Gastrocnemius medialis (tissue), 4 donors: ENCODE results near the gene NOL4L. TPM values are rescaled to one million over a fixed set of nuclear protein-coding genes. Genes with fewer than 3 reads are reported as not detected.
"Not testable (repeated sequence)": the region's sequence is repeated elsewhere in the genome, so short reads cannot be mapped to it uniquely, and the experiment has no call there.

Experiments used
- ATAC-seq, 2 donors: fragments of 150-250 bp; one replicate each; pipeline ENCODE4 v1.9.1; 2016
- DNase-seq, 2 donors: peaks; one replicate each; pipeline ENCODE4 v3.0.0-alpha.2; 2019
- H3K27ac ChIP-seq, 4 donors: fragments of 200-600 bp; sonication (generic); 1 replicate in 1 of 4; 2 replicates in 3 of 4; pipeline ENCODE4 v1.5.1; 2016 to 2018; ENCODE audit warnings: mild to moderate bottlenecking in 2 of 4, moderate library complexity in 1 of 4
- H3K27me3 ChIP-seq, 3 donors: fragments of 200-600 bp; sonication (generic) in 2 of 3; 1 replicate in 1 of 3; 2 replicates in 2 of 3; pipeline versions ENCODE4 v1.5.1 to v1.6.0; 2016 to 2019; ENCODE audit warnings: mild to moderate bottlenecking in 1 of 3, moderate library complexity in 1 of 3
- H3K36me3 ChIP-seq, 2 donors: fragments of 200-600 bp; sonication (generic) in 1 of 2; one replicate each; pipeline ENCODE4 v1.5.1; 2017 to 2018
- H3K4me1 ChIP-seq, 2 donors: fragments of 200-600 bp; sonication (generic) in 1 of 2; one replicate each; pipeline ENCODE4 v1.5.1; 2016 to 2017; ENCODE audit warnings: mild to moderate bottlenecking in 2 of 2
- H3K4me3 ChIP-seq, 4 donors: fragments of 200-600 bp; sonication (generic) in 3 of 4; 1 replicate in 1 of 4; 2 replicates in 3 of 4; pipeline ENCODE4 v1.5.1; 2016 to 2019; ENCODE audit warnings: mild to moderate bottlenecking in 2 of 4
- H3K9me3 ChIP-seq, 3 donors: fragments of 200-600 bp; sonication (generic) in 2 of 3; 1 replicate in 1 of 3; 2 replicates in 2 of 3; pipeline ENCODE4 v1.5.1; 2016 to 2019
- CTCF ChIP-seq, 5 experiments: fragments of 450-650 bp in 3 of 5; fragments of 200-600 bp in 2 of 5; sonication (generic) in 2 of 5; IDR thresholded peaks in 4 of 5; conservative IDR thresholded peaks in 1 of 5; 1 replicate in 4 of 5; 2 replicates in 1 of 5; pipeline ENCODE4 v1.5.1; 2016 to 2019; ENCODE audit warnings: antibody characterized with exemption in 5 of 5, mild to moderate bottlenecking in 3 of 5, moderate library complexity in 3 of 5
- POLR2A ChIP-seq, 2 donors: fragments of 450-650 bp; IDR thresholded peaks; one replicate each; pipeline ENCODE4 v1.6.1; 2017; ENCODE audit warnings: antibody characterized with exemption in 2 of 2, mild to moderate bottlenecking in 2 of 2, moderate library complexity in 2 of 2
- in situ Hi-C, 4 donors: fragments of 200-750 bp; cut with MboI; loops; one replicate each; pipeline versions ENCODE4 v1.15.0 to v1.8.0; 2017; ENCODE audit warnings: low sequenced_read_pairs in 4 of 4
- intact Hi-C: fragments of 100-400 bp; cut with DNase I; formaldehyde crosslinking; loops from one replicate; pipeline ENCODE4 v1.15.1; 2023; ENCODE audit warnings: low total_unique reads
- total RNA-seq, 4 donors: library from RNA; depleted of rRNA; stranded (reverse); fragments of >200 nt; gene quantifications; one replicate each; pipeline versions ENCODE4 v1.1.0 to v1.2.3, GENCODE V29; 2016

The NOL4L gene
- total RNA-seq, 4 donors from 2014 or later = 1.4 to 1.9 (median 1.7) TPM

GRCh38 chr20:32594204-32594603 is 9.1 kb upstream of the NOL4L start:
- Histone ChIP-seq H3K27me3 (peaks cover 0 to 2% (median 0%) of the 10 kb centered on the region in 3 donors), H3K4me3 (no peak overlapping the region), H3K4me1 (no peaks in the 10 kb centered on the region), H3K36me3 (no peaks in the 10 kb centered on the region), H3K27ac (no peak overlapping the region), H3K9me3 (no peaks in the 10 kb centered on the region)
- in situ Hi-C loops = no loop called here
- DNase-seq (no peak), ATAC-seq (no peak)
- intact Hi-C loops = no loop called here
- TF ChIP-seq CTCF (IDR thresholded peaks at IDR 0.05 in 4 of 5, conservative IDR thresholded peaks at IDR 0.05 in 1 of 5) = no peak

GRCh38 chr20:32592616-32593015 is 7.5 kb upstream of the NOL4L start:
- DNase-seq, H3K27me3 ChIP-seq, ATAC-seq, H3K9me3 ChIP-seq, H3K4me1 ChIP-seq, in situ Hi-C loops, intact Hi-C loops, H3K27ac ChIP-seq, H3K36me3 ChIP-seq, H3K4me3 ChIP-seq: not testable (repeated sequence)

GRCh38 chr20:32592022-32592421 is 6.9 kb upstream of the NOL4L start:
- no peak for ATAC-seq
- H3K27ac ChIP-seq = no peak overlapping the region
- TF ChIP-seq POLR2A (IDR thresholded peaks at IDR 0.05) (no peak), CTCF (IDR thresholded peaks at IDR 0.05 in 4 of 5, conservative IDR thresholded peaks at IDR 0.05 in 1 of 5) (no peak)
- H3K9me3 ChIP-seq = no peaks in the 10 kb centered on the region
- H3K36me3 ChIP-seq = no peaks in the 10 kb centered on the region
- no peaks in the 10 kb centered on the region for H3K4me1 ChIP-seq
- peaks cover 0 to 2% (median under 1%) of the 10 kb centered on the region in 3 donors for H3K27me3 ChIP-seq
- in situ Hi-C loops = no loop called here
- DNase-seq = no peak
- intact Hi-C loops = no loop called here
- H3K4me3 ChIP-seq = no peak overlapping the region

- no peak overlapping the region for H3K4me3 ChIP-seq
- H3K27me3 ChIP-seq = peaks cover 10 to 16% (median 16%) of the 10 kb centered on the region in 3 donors
- DNase-seq (no peak), ATAC-seq (no peak)
- TF ChIP-seq CTCF (IDR thresholded peaks at IDR 0.05 in 4 of 5, conservative IDR thresholded peaks at IDR 0.05 in 1 of 5) (no peak), POLR2A (IDR thresholded peaks at IDR 0.05) (no peak)
- H3K4me1 ChIP-seq = no peaks in the 10 kb centered on the region
- in situ Hi-C loops (no loop called here), intact Hi-C loops (no loop called here)
- H3K27ac ChIP-seq = no peak overlapping the region
- no peaks in the 10 kb centered on the region for H3K9me3 ChIP-seq
- no peaks in the 10 kb centered on the region for H3K36me3 ChIP-seq
These were observed 4.6 kb upstream of the NOL4L start for GRCh38 chr20:32589769-32590168.

- ATAC-seq = no peak
- H3K9me3 ChIP-seq = no peaks in the 10 kb centered on the region
- no peak for TF ChIP-seq CTCF (IDR thresholded peaks at IDR 0.05 in 4 of 5, conservative IDR thresholded peaks at IDR 0.05 in 1 of 5)
- TF ChIP-seq POLR2A (IDR thresholded peaks at IDR 0.05) = no peak
- DNase-seq = no peak
- H3K4me3 ChIP-seq = no peak overlapping the region
- peaks cover 10 to 16% (median 16%) of the 10 kb centered on the region in 3 donors for H3K27me3 ChIP-seq
- intact Hi-C loops = no loop called here
- H3K4me1 ChIP-seq = no peaks in the 10 kb centered on the region
- H3K27ac ChIP-seq = no peak overlapping the region
- H3K36me3 ChIP-seq = no peaks in the 10 kb centered on the region
- in situ Hi-C loops = no loop called here
These were observed 4.1 kb upstream of the NOL4L start for GRCh38 chr20:32589256-32589655.
